Muscle layer of duodenum (tissue), 2 donors: ENCODE data around the gene DACT3.
A peak's percentile ranks its signal among the peaks of the same experiment; 100 is the strongest.

Experiments used
- H3K27ac ChIP-seq: one replicate; pipeline ENCODE4 v1.7.0; 2013; ENCODE audit warnings: mild to moderate bottlenecking, low read length
- H3K27me3 ChIP-seq: one replicate; pipeline ENCODE4 v1.7.0; 2013; ENCODE audit warnings: low read depth, mild to moderate bottlenecking, control low read depth, low read length
- H3K36me3 ChIP-seq, 2 donors: one replicate each; pipeline ENCODE4 v1.7.0; 2013; ENCODE audit warnings: low read length in 2 of 2, control low read depth in 1 of 2, mild to moderate bottlenecking in 1 of 2; ENCODE audit not compliant: insufficient read depth in 2 of 2, control insufficient read depth in 1 of 2
- H3K4me1 ChIP-seq, 2 donors: one replicate each; pipeline ENCODE4 v1.7.0; 2013; ENCODE audit warnings: low read length in 2 of 2, mild to moderate bottlenecking in 2 of 2, control low read depth in 1 of 2, moderate library complexity in 1 of 2; ENCODE audit not compliant: insufficient read depth in 2 of 2, control insufficient read depth in 1 of 2
- H3K4me3 ChIP-seq, 2 donors: one replicate each; pipeline ENCODE4 v1.7.0; 2013; ENCODE audit warnings: low read length in 2 of 2, low read depth in 1 of 2, mild to moderate bottlenecking in 1 of 2
- H3K9me3 ChIP-seq, 2 donors: one replicate each; pipeline ENCODE4 v1.7.0; 2013; ENCODE audit warnings: low read length in 2 of 2, control low read depth in 1 of 2, mild to moderate bottlenecking in 1 of 2; ENCODE audit not compliant: control insufficient read depth in 1 of 2
- donor health status: healthy.

The DACT3 gene

DNA sequence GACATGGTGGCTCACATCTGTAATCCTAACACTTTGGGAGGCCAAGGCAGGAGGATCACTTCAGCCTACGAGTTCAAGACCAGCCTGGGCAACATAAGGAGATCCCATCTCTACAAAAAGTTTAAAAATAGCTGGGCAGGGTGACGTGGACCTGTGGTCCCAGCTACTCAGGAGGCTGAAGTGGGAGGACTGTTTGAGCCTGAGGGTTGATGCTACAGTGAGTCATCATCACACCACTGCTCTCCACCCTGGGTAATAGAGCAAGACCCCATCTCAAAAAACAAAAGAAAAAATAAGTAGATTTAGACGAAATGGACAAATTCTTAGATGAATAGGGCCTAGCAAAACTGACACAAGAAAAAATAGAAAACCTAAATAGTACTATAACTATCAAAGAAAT is 14.6 kb downstream of the DACT3 start:
- Histone ChIP-seq H3K36me3 (peaks cover 0 to 7% of the 10 kb centered on the region in 2 donors), H3K27me3 (no peaks in the 10 kb centered on the region), H3K27ac (no peak overlapping the region), H3K4me1 (no peaks in the 10 kb centered on the region), H3K4me3 (no peak overlapping the region), H3K9me3 (no peaks in the 10 kb centered on the region)

DNA sequence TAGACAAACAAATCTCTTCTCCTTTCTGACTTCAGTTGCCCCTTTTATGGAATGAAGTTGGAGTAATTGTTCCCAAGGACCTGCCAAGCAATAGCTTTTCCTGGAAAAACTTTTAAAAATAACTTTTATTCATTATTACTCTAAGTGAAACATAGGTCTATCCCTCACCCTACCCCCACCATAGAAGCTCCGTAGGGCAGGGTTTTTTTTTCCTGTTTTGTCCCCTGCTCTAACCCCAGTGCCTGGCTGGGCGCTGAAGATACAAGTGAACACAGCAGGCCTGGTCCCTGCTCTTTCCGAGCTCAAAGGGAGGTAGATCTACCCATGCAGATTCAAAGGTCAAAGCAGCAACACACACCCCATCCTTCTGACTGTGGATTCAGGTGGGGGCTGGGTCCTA is 16.3 kb downstream of the DACT3 start:
- Histone ChIP-seq H3K36me3 (peaks cover 0 to 7% of the 10 kb centered on the region in 2 donors), H3K9me3 (no peaks in the 10 kb centered on the region), H3K4me1 (peaks cover 0 to 3% of the 10 kb centered on the region in 2 donors), H3K27ac (no peak overlapping the region), H3K4me3 (no peak overlapping the region), H3K27me3 (no peaks in the 10 kb centered on the region)

- H3K4me1 ChIP-seq, result peaks cover 4 to 13% of the 10 kb centered on the region in 2 donors
- no peak overlapping the region for H3K27ac ChIP-seq
- no peaks in the 10 kb centered on the region for H3K36me3 ChIP-seq
- H3K9me3 ChIP-seq, result no peaks in the 10 kb centered on the region
- no peak overlapping the region for H3K4me3 ChIP-seq
- no peaks in the 10 kb centered on the region for H3K27me3 ChIP-seq
Measured at GRCh38 chr19:46640656-46641055, 20.3 kb downstream of the DACT3 start.

- Histone ChIP-seq H3K4me3 (peak overlapping the region; percentile 55 to 58), H3K27ac (peak overlapping the region; percentile 49), H3K36me3 (no peaks in the 10 kb centered on the region), H3K9me3 (no peaks in the 10 kb centered on the region), H3K27me3 (no peaks in the 10 kb centered on the region), H3K4me1 (peaks cover 4 to 19% of the 10 kb centered on the region in 2 donors)
Measured at GRCh38 chr19:46639358-46640182, 21.4 kb downstream of the DACT3 start.

DNA sequence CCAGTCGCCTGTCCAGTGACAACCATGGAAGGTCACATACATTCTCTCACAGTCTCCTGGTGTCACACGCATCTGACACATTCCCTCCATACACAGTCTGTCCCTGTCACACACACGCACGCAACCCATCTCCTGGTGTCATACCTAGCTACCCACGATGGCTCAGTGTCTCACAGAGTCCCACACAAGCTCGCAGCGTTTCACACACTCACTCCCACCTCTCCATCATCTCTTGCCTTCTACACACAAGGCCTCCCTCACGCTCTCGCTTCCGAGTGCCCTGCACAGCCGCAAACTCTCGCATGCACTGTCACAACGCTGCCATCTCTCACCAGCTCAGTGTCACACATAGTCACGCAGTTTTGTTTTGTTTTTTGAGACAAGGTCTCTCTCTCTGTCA is 23.8 kb downstream of the DACT3 start:
- Histone ChIP-seq H3K36me3 (no peaks in the 10 kb centered on the region), H3K27ac (no peak overlapping the region), H3K4me1 (peaks cover 11 to 32% of the 10 kb centered on the region in 2 donors), H3K27me3 (no peaks in the 10 kb centered on the region), H3K4me3 (no peak overlapping the region), H3K9me3 (no peaks in the 10 kb centered on the region)

DNA sequence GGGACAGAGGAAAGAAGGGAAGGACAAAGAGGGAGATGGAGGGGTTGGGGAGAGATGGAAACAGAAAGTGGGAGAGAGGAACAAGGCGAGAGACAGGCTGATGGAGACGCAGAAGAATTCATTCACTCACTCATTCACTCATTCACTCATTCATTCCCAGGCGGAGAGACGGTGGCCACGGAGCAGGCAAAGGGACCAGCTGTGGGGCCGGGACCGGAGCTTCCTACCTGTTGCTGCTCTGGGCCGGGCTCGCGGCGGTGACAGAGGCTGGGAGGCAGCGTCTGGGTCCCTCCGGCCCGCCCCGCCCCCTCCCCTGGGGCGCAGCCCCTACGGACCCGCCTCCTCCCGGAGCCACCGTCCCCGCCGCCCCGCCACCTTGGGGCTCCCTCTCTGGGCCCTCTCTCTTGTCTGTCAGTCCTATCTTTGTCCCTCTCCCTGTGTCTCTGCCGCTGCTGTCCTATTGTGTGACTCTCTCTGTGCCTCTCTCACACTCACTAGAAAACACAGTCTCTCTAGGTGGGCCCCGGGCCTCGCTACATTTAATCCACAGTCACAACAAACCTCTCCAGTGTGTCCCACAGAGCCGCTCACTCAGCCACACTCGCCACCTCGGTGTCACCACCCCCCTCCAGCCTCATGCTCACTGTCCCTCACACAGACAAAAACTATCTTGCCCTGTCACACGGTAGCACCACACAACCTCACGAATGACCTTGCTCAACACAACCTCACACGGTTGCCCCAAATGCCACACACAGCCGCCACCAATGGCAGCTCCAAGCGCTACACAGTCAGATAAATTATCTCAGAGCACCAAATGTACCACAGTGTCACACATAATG is 24.8 kb downstream of the DACT3 start, which contains the start of gene GNG8:
TSS of gene GNG8 (minus strand) at position 283 of the 842 bp plus-strand sequence. CDS start 1,520 bp downstream, outside the sequence.
- Histone ChIP-seq H3K9me3 (no peaks in the 10 kb centered on the region), H3K27me3 (no peaks in the 10 kb centered on the region), H3K27ac (no peak within 1 kb of the TSS), H3K4me1 (peaks cover 11 to 32% of the 10 kb centered on the region in 2 donors), H3K36me3 (no peaks in the 10 kb centered on the region), H3K4me3 (no peak within 1 kb of the TSS)

- peak overlapping the region in 1 of 2 donors; percentile 52 for H3K4me3 ChIP-seq
Measured at GRCh38 chr19:46634656-46635218, 26.2 kb downstream of the DACT3 start.

GRCh38 chr19:46634045-46634655 is 26.8 kb downstream of the DACT3 start:
- peaks cover 6 to 28% of the 10 kb centered on the region in 2 donors for H3K4me1 ChIP-seq
- H3K36me3 ChIP-seq, result no peaks in the 10 kb centered on the region
- no peaks in the 10 kb centered on the region for H3K9me3 ChIP-seq
- no peak overlapping the region for H3K27ac ChIP-seq
- H3K27me3 ChIP-seq, result no peaks in the 10 kb centered on the region
- peak overlapping the region; percentile 52 to 56 for H3K4me3 ChIP-seq

More at GRCh38 chr19:46634656-46635218, 26.2 kb downstream of the DACT3 start:
- Histone ChIP-seq H3K27me3 (no peaks in the 10 kb centered on the region), H3K27ac (no peak overlapping the region), H3K36me3 (no peaks in the 10 kb centered on the region), H3K9me3 (no peaks in the 10 kb centered on the region), H3K4me1 (peaks cover 7 to 32% of the 10 kb centered on the region in 2 donors)

DNA sequence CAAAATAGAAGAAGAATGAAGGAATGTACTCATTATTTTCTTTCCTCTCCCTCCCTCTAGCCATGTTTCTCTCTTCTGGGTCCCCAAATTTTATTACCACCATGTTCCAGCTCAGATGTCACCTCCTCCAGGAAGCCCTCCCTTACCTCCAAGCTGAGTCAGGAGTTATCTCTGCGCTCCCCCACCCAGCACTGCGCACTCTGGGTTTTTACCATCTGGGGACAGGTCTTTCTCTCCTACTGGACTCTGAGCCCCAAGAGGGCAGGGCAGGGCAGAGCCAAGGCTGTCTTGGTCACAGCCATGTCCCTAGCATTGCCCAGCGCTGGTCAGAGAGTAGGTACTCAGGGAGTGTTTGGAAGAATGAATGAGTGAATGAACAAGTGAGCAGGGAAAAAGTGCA is 27.9 kb downstream of the DACT3 start:
- Histone ChIP-seq H3K4me1 (peaks cover 6 to 19% of the 10 kb centered on the region in 2 donors), H3K9me3 (no peaks in the 10 kb centered on the region), H3K4me3 (no peak overlapping the region), H3K36me3 (no peaks in the 10 kb centered on the region), H3K27ac (no peak overlapping the region), H3K27me3 (no peaks in the 10 kb centered on the region)

- Histone ChIP-seq H3K4me1 (peaks cover 6 to 19% of the 10 kb centered on the region in 2 donors), H3K27ac (no peak overlapping the region), H3K4me3 (no peak overlapping the region), H3K9me3 (no peaks in the 10 kb centered on the region), H3K27me3 (no peaks in the 10 kb centered on the region), H3K36me3 (no peaks in the 10 kb centered on the region)
Measured at GRCh38 chr19:46631481-46631880, 29.5 kb downstream of the DACT3 start.
